ENCODE data around the gene CEP89. TPM values are rescaled to one million over a fixed set of nuclear protein-coding genes. Genes with fewer than 3 reads are reported as not detected.

CEP89 gene
- total RNA-seq, 4 donors from 2014 or later: 12.6 to 28.5 (median 13.2) TPM

DNA sequence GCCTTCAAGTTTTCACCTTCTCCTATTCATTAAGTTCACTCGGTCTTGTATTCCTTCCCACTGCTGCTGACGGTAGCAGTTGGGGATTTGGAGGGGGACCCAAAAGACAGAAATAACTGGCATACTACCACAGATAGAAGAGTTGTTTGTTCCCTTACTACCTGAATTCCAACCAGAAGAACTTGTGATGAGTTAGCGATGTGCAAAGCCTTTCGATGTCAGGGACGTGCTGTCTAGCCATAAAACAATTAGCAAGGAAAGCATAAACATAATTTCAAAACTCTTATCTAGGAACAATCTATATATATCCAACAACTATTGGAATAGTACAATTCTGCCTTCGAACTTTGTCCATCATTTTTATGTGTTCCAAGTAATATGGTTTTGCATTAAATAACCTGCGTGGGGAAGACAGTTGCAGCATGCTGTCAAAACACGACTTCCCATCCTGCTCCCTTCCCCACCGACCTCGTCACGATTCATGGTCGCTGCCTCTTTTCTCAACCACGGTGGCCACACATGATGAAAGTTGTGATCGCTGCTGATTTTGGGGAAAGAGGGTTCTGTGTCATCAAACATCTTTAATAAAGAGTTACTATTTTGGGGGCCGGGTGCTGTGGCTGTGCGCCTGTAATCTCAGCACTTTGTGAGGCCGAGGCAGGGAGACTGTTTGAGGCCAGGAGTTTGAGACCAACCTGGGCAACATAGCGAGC, 98.4 kb downstream of the CEP89 start:
- peaks cover 0 to 6% (median 2%) of the 10 kb centered on the region in 4 donors for H3K4me1 ChIP-seq
- H3K27me3 ChIP-seq: no peaks in the 10 kb centered on the region
- H3K9me3 ChIP-seq: no peaks in the 10 kb centered on the region
- DNase-seq (ENCODE audit: low spot score in 2 of 2): no peak
- H3K27ac ChIP-seq: no peak overlapping the region
- H3K4me3 ChIP-seq: no peak overlapping the region
- H3K36me3 ChIP-seq: peaks cover 0 to 40% (median 0%) of the 10 kb centered on the region in 3 donors
- 77 to 91% methylated on average over 18 of the region's 18 CpGs for WGBS, 2 donors
- TF ChIP-seq, protein P1, sequence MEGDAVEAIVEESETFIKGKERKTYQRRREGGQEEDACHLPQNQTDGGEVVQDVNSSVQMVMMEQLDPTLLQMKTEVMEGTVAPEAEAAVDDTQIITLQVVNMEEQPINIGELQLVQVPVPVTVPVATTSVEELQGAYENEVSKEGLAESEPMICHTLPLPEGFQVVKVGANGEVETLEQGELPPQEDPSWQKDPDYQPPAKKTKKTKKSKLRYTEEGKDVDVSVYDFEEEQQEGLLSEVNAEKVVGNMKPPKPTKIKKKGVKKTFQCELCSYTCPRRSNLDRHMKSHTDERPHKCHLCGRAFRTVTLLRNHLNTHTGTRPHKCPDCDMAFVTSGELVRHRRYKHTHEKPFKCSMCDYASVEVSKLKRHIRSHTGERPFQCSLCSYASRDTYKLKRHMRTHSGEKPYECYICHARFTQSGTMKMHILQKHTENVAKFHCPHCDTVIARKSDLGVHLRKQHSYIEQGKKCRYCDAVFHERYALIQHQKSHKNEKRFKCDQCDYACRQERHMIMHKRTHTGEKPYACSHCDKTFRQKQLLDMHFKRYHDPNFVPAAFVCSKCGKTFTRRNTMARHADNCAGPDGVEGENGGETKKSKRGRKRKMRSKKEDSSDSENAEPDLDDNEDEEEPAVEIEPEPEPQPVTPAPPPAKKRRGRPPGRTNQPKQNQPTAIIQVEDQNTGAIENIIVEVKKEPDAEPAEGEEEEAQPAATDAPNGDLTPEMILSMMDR (IDR thresholded peaks at IDR 0.05): no peak
- TF ChIP-seq EP300 (IDR thresholded peaks at IDR 0.05): no peak
- TF ChIP-seq POLR2A (IDR thresholded peaks at IDR 0.05): no peak

DNA sequence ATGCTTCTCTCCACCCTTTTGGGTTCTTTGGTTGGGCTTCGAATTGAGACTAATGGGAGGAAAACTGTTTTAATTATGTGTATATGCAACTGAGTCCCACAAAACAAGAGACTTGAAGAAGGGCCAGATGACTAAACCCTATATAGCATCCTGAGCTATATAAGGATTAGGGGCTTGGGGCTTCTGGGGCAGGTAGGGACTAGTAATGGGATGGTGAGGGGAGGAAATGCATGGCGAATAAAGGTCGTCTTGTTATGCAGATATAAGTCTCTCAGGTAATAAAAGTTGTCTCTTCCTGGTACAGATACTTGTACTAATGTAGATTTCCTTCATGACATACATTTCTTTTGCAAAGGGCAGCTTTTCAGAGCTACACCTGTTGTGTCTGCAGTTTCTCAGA, 99.4 kb downstream of the CEP89 start:
- DNase-seq (ENCODE audit: low spot score in 2 of 2): no peak
- no peaks in the 10 kb centered on the region for H3K9me3 ChIP-seq
- no peak overlapping the region for H3K4me3 ChIP-seq
- H3K4me1 ChIP-seq: peaks cover 0 to 6% (median 2%) of the 10 kb centered on the region in 4 donors
- no peaks in the 10 kb centered on the region for H3K27me3 ChIP-seq
- H3K36me3 ChIP-seq: peaks cover 0 to 30% (median 0%) of the 10 kb centered on the region in 3 donors
- H3K27ac ChIP-seq: no peak overlapping the region
- TF ChIP-seq EP300 (IDR thresholded peaks at IDR 0.05) (no peak), POLR2A (IDR thresholded peaks at IDR 0.05) (no peak)
- TF ChIP-seq, protein P1 (IDR thresholded peaks at IDR 0.05): no peak
- WGBS, 2 donors: 81 to 91% methylated on average over 3 of the region's 3 CpGs

DNA sequence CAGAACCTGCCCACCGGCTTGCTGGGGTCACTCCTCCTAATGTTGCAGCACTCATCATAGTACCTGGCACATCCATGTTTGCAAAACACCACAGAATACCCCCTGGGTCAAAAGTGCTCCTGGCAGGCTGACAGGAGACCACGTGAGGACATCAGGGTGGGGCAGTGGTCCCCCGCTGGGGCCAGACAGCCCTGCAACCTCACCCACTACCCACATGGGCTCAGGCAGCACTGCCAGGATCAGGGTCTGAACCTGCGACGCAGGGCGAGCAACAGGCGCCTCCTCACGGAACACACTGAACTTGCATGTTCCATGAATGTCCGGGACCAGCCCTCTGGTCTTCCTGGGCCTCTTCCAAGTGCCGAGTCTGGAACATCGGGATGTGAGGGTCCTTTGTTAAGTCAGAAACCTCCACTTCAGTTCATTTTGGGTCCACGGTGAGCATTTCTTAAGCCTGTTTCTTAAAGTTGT, 100.7 kb downstream of the CEP89 start:
- H3K27ac ChIP-seq: no peak overlapping the region
- peaks cover 0 to 6% (median 2%) of the 10 kb centered on the region in 4 donors for H3K4me1 ChIP-seq
- TF ChIP-seq EP300 (IDR thresholded peaks at IDR 0.05) (no peak), POLR2A (IDR thresholded peaks at IDR 0.05) (no peak)
- TF ChIP-seq, protein P1 (IDR thresholded peaks at IDR 0.05): no peak
- H3K4me3 ChIP-seq: no peak overlapping the region
- H3K9me3 ChIP-seq: no peaks in the 10 kb centered on the region
- H3K27me3 ChIP-seq: no peaks in the 10 kb centered on the region
- DNase-seq (ENCODE audit: low spot score in 2 of 2): no peak
- H3K36me3 ChIP-seq: peaks cover 0 to 16% (median 0%) of the 10 kb centered on the region in 3 donors
- 49 to 51% methylated on average over 10 to 12 of the region's 12 CpGs for WGBS, 2 donors

DNA sequence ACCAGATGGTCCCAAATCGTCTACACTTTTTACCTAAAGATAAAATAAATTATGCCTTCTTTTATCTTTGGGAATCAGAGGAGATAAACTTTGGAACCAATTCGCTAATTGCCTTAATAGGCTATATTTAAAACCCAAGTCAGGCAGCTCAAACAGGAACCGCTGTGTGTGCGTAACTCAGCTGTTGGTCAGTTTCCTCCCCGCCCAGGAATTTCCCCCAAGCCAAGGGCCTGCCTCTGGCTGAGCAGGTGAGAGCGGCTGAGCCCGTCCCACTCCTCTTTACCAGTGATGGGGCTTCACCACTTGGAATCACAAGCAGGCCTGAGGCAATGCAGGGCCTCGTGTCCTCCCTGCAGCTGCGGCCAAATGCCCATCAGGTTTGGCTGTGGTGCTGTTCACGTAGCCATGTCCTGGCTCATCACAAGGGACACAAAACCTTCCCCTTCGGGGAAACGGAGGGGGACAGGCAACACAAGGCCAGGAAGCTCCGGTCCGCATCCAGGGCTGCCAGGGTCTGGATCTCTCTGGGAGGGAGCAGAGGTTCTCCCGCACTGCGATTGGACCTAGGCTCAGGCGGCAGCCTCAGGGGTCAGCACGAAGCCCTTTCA, 101.7 kb downstream of the CEP89 start:
- Histone ChIP-seq H3K27ac (no peak overlapping the region), H3K9me3 (no peaks in the 10 kb centered on the region), H3K27me3 (no peaks in the 10 kb centered on the region), H3K4me3 (no peak overlapping the region), H3K4me1 (peaks cover 0 to 6% (median 2%) of the 10 kb centered on the region in 4 donors), H3K36me3 (peaks cover 0 to 7% (median 0%) of the 10 kb centered on the region in 3 donors)
- 70 to 73% methylated on average over 18 of the region's 18 CpGs for WGBS, 2 donors
- TF ChIP-seq, protein P1 (IDR thresholded peaks at IDR 0.05): no peak
- TF ChIP-seq POLR2A (IDR thresholded peaks at IDR 0.05): no peak
- TF ChIP-seq EP300 (IDR thresholded peaks at IDR 0.05): no peak
- DNase-seq (ENCODE audit: low spot score in 2 of 2): no peak

DNA sequence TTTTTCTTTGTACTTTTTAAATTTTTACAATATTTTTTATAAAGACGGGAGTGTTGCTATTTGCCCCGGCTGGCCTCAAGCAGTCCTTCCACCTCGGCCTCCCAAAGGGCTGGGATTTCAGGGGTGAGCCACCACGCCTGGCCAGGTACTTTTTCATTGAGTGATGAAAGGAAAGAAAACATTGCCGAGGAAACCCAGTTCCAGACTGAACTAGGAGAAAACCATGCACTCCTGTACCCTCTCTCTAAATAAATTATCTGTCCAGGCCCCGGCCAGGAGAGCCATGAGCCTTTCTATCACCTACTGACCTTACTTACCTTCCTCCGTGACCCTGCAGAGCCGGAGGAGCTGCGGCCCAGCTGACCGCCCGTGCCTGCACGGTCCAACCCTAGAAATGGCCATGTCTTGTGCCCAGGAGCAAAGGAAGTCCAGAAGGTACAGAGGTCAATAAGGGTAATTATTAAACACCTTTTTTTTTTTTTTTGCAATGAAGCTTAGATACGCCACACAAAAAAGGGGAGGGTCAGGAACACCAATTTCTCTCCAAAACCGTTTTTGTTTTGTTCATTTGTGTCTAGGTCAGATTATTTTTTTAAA, 102.3 kb downstream of the CEP89 start, which contains the start of gene SLC7A9:
Gene SLC7A9 (minus strand): TSS at position 399 of the 597 bp plus-strand sequence. CDS start 1,233 bp downstream, outside the sequence.
- H3K4me1 ChIP-seq: peaks cover 0 to 6% (median 2%) of the 10 kb centered on the region in 4 donors
- TF ChIP-seq EP300 (IDR thresholded peaks at IDR 0.05): no peak
- no peak for TF ChIP-seq POLR2A (IDR thresholded peaks at IDR 0.05)
- TF ChIP-seq, protein P1 (IDR thresholded peaks at IDR 0.05): no peak
- H3K36me3 ChIP-seq: peaks cover 0 to 2% (median 0%) of the 10 kb centered on the region in 3 donors
- H3K4me3 ChIP-seq: no peak within 1 kb of the TSS
- H3K27me3 ChIP-seq: no peaks in the 10 kb centered on the region
- H3K27ac ChIP-seq: no peak within 1 kb of the TSS
- no peaks in the 10 kb centered on the region for H3K9me3 ChIP-seq
- no peak for DNase-seq (ENCODE audit: low spot score in 2 of 2)
- 78 to 81% methylated on average over 14 of the region's 14 CpGs for WGBS, 2 donors
